Keratinocyte (primary cell): ENCODE data around the gene ABCG1. TPM values are rescaled to one million over a fixed set of nuclear protein-coding genes. Genes with fewer than 3 reads are reported as not detected.

ENCODE experiments used
- DNase-seq: peaks from one replicate; pipeline ENCODE4 v3.0.0-alpha.2; 2011; ENCODE audit warnings: low read depth, missing footprints, low spot score
- FAIRE-seq: peaks from 2 replicates; lab custom pipeline; 2011; peaks lifted over from hg19 to GRCh38; lab: Jason Lieb, UNC
- H2AFZ ChIP-seq: 2 replicates; pipeline ENCODE4 v1.6.0; 2012; ENCODE audit warnings: low read length, control low read depth, inconsistent platforms; ENCODE audit not compliant: control insufficient read depth
- H3K27ac ChIP-seq: 2 replicates; pipeline ENCODE4 v1.5.1; 2011; ENCODE audit warnings: low read length; ENCODE audit not compliant: control insufficient read depth, insufficient read depth
- H3K27me3 ChIP-seq: 3 replicates; pipeline ENCODE4 v1.6.0; 2011; ENCODE audit warnings: low read length; ENCODE audit not compliant: control insufficient read depth, insufficient read depth; ENCODE audit errors: extremely low read depth
- H3K36me3 ChIP-seq, 2 experiments: 2 replicates in 1 of 2; 3 replicates in 1 of 2; pipeline ENCODE4 v1.5.1; 2011; ENCODE audit warnings: low read length in 2 of 2, mild to moderate bottlenecking in 1 of 2; ENCODE audit not compliant: control insufficient read depth in 2 of 2, insufficient read depth in 2 of 2; ENCODE audit errors: extremely low read depth in 1 of 2
- H3K4me1 ChIP-seq: 3 replicates; pipeline ENCODE4 v1.5.1; 2011; ENCODE audit warnings: low read length; ENCODE audit not compliant: control insufficient read depth, insufficient read depth; ENCODE audit errors: extremely low read depth
- H3K4me2 ChIP-seq: 3 replicates; pipeline ENCODE4 v1.6.0; 2011; ENCODE audit warnings: low read depth, low read length; ENCODE audit not compliant: control insufficient read depth, insufficient read depth; ENCODE audit errors: extremely low read depth
- H3K4me3 ChIP-seq, 3 experiments: fragments of 200-600 bp in 1 of 3; sonication (generic) in 1 of 3; 2 replicates in 2 of 3; 3 replicates in 1 of 3; pipeline ENCODE4 v1.5.1; 2011 to 2016; ENCODE audit warnings: low read length in 3 of 3, mild to moderate bottlenecking in 3 of 3, control low read depth in 2 of 3, inconsistent platforms in 1 of 3, low read depth in 1 of 3, mixed read lengths in 1 of 3, mixed run types in 1 of 3, moderate library complexity in 1 of 3; ENCODE audit not compliant: control insufficient read depth in 2 of 3, insufficient read depth in 2 of 3; ENCODE audit errors: extremely low read depth in 1 of 3
- H3K79me2 ChIP-seq: 2 replicates; pipeline ENCODE4 v1.6.0; 2012; ENCODE audit warnings: low read length; ENCODE audit not compliant: control insufficient read depth, insufficient read depth
- H3K9ac ChIP-seq: 3 replicates; pipeline ENCODE4 v1.6.0; 2011; ENCODE audit warnings: low read length; ENCODE audit not compliant: control insufficient read depth, insufficient read depth; ENCODE audit errors: extremely low read depth
- H3K9me1 ChIP-seq: 3 replicates; pipeline ENCODE4 v1.6.0; 2011; ENCODE audit warnings: low read length; ENCODE audit not compliant: control insufficient read depth, insufficient read depth; ENCODE audit errors: extremely low read depth
- H3K9me3 ChIP-seq: 2 replicates; pipeline ENCODE4 v1.5.1; 2012; ENCODE audit warnings: low read depth, low read length; ENCODE audit not compliant: control insufficient read depth
- H4K20me1 ChIP-seq: 3 replicates; pipeline ENCODE4 v1.6.0; 2011; ENCODE audit warnings: low read length; ENCODE audit not compliant: control insufficient read depth, insufficient read depth; ENCODE audit errors: extremely low read depth
- EZH2 ChIP-seq: IDR thresholded peaks from one replicate; pipeline ENCODE4 v1.6.1; 2012; ENCODE audit warnings: inconsistent platforms, mild to moderate bottlenecking, low read length, moderate library complexity
- dilution Hi-C: fragments of 300-500 bp; cut with MboI; formaldehyde crosslinking; loops from one replicate; pipeline ENCODE4 v1.7.0; 2020; ENCODE audit warnings: low sequenced_read_pairs; ENCODE audit not compliant: extremely low pct_ligation_motif_present
- polyA plus RNA-seq, 5 experiments: library from polyadenylated mRNA; depleted of rRNA in 3 of 5; stranded (reverse) in 3 of 5; stranded (forward) in 1 of 5; unstranded in 1 of 5; fragments of >200 nt; gene quantifications; 1 replicate in 1 of 5; 2 replicates in 3 of 5; 3 replicates in 1 of 5; pipeline versions ENCODE4 v1.2.1 to v1.2.3, GENCODE V29; 2011 to 2012; ENCODE audit warnings: missing spikeins in 2 of 5, low read depth in 1 of 5, low replicate concordance in 1 of 5
- TF ChIP-seq, protein P1 (sequence below), 3 experiments: IDR thresholded peaks in 1 of 3; conservative IDR thresholded peaks in 1 of 3; optimal IDR thresholded peaks in 1 of 3; 2 replicates in 2 of 3; 3 replicates in 1 of 3; pipeline versions ENCODE3 to v1.5.1; 2011; ENCODE audit warnings: low read length in 3 of 3, mild to moderate bottlenecking in 3 of 3, moderate library complexity in 2 of 3, control low read depth in 1 of 3, inconsistent platforms in 1 of 3; ENCODE audit not compliant: insufficient read depth in 2 of 3; ENCODE audit errors: extremely low read depth in 1 of 3

The ABCG1 gene
- polyA plus RNA-seq, 1 donor (not counting 4 experiments of a cell fraction or from before 2014, with no cell fraction given), result 3.3 TPM

GRCh38 chr21:42238185-42238934, 19.4 kb downstream of the ABCG1 start:
- Histone ChIP-seq H3K9me1 (no peaks in the 10 kb centered on the region), H3K4me2 (no peak overlapping the region), H3K36me3 (no peaks in the 10 kb centered on the region), H3K4me1 (peaks cover 17% of the 10 kb centered on the region), H3K4me3 (no peak overlapping the region), H3K9ac (no peak overlapping the region), H3K79me2 (no peaks in the 10 kb centered on the region), H4K20me1 (no peaks in the 10 kb centered on the region), H3K27ac (no peak overlapping the region), H3K9me3 (no peaks in the 10 kb centered on the region), H2AFZ (no peak overlapping the region), H3K27me3 (peaks cover 4% of the 10 kb centered on the region)
- no peak for DNase-seq
- TF ChIP-seq, protein P1, sequence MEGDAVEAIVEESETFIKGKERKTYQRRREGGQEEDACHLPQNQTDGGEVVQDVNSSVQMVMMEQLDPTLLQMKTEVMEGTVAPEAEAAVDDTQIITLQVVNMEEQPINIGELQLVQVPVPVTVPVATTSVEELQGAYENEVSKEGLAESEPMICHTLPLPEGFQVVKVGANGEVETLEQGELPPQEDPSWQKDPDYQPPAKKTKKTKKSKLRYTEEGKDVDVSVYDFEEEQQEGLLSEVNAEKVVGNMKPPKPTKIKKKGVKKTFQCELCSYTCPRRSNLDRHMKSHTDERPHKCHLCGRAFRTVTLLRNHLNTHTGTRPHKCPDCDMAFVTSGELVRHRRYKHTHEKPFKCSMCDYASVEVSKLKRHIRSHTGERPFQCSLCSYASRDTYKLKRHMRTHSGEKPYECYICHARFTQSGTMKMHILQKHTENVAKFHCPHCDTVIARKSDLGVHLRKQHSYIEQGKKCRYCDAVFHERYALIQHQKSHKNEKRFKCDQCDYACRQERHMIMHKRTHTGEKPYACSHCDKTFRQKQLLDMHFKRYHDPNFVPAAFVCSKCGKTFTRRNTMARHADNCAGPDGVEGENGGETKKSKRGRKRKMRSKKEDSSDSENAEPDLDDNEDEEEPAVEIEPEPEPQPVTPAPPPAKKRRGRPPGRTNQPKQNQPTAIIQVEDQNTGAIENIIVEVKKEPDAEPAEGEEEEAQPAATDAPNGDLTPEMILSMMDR (optimal IDR thresholded peaks at IDR 0.05 in 1 of 3, IDR thresholded peaks at IDR 0.05 in 1 of 3, conservative IDR thresholded peaks at IDR 0.05 in 1 of 3; ENCODE audit: extremely low read depth in 1 of 3, insufficient read depth in 2 of 3, low read length in 3 of 3), result no peak
- no peak for TF ChIP-seq EZH2
- dilution Hi-C loops, result no loop called here
- no peak for FAIRE-seq

GRCh38 chr21:42239556-42239955, 20.6 kb downstream of the ABCG1 start:
- dilution Hi-C loops, result no loop called here
- DNase-seq (no peak), FAIRE-seq (no peak)
- no peaks in the 10 kb centered on the region for H4K20me1 ChIP-seq
- no peak overlapping the region for H3K9ac ChIP-seq
- H3K4me3 ChIP-seq, result no peak overlapping the region
- no peak overlapping the region for H2AFZ ChIP-seq
- H3K27ac ChIP-seq, result no peak overlapping the region
- no peaks in the 10 kb centered on the region for H3K36me3 ChIP-seq
- TF ChIP-seq, protein P1 (optimal IDR thresholded peaks at IDR 0.05 in 1 of 3, IDR thresholded peaks at IDR 0.05 in 1 of 3, conservative IDR thresholded peaks at IDR 0.05 in 1 of 3; ENCODE audit: extremely low read depth in 1 of 3, insufficient read depth in 2 of 3, low read length in 3 of 3), result no peak
- TF ChIP-seq EZH2, result no peak
- H3K79me2 ChIP-seq, result no peaks in the 10 kb centered on the region
- no peak overlapping the region for H3K4me2 ChIP-seq
- peaks cover 5% of the 10 kb centered on the region for H3K4me1 ChIP-seq
- H3K9me1 ChIP-seq, result no peaks in the 10 kb centered on the region
- peaks cover 4% of the 10 kb centered on the region for H3K27me3 ChIP-seq
- no peaks in the 10 kb centered on the region for H3K9me3 ChIP-seq
